Lung (tissue), 12 donors: ENCODE results near the gene SDK1. TPM values are rescaled to one million over a fixed set of nuclear protein-coding genes. Genes with fewer than 3 reads are reported as not detected.

Experiments used
- ATAC-seq: fragments of 200-7000 bp; cut with Tn5 transposase; one replicate; pipeline ENCODE4 v1.9.1; 2020; ENCODE audit warnings: moderate number of reproducible peaks; ENCODE audit not compliant: insufficient read depth, low FRiP score
- DNase-seq, 3 donors: peaks; one replicate each; pipeline ENCODE4 v3.0.0-alpha.2; 2013 to 2017
- H3K27ac ChIP-seq, 2 donors: one replicate each; pipeline ENCODE4 v1.5.1; 2013; ENCODE audit warnings: mild to moderate bottlenecking in 2 of 2, moderate library complexity in 2 of 2, control low read depth in 1 of 2, inconsistent platforms in 1 of 2, low read depth in 1 of 2, low read length in 1 of 2
- H3K27me3 ChIP-seq, 3 donors: one replicate each; pipeline ENCODE4 v1.5.1; 2013; ENCODE audit warnings: low read length in 2 of 3; ENCODE audit not compliant: control insufficient read depth in 3 of 3, insufficient read depth in 3 of 3
- H3K36me3 ChIP-seq, 4 donors: one replicate each; pipeline ENCODE4 v1.5.1; 2013; ENCODE audit warnings: low read length in 4 of 4, mild to moderate bottlenecking in 1 of 4, moderate library complexity in 1 of 4; ENCODE audit not compliant: control insufficient read depth in 4 of 4, insufficient read depth in 4 of 4
- H3K4me1 ChIP-seq, 5 donors: one replicate each; pipeline ENCODE4 v1.5.1; 2013; ENCODE audit warnings: low read length in 5 of 5, mild to moderate bottlenecking in 2 of 5, moderate library complexity in 1 of 5; ENCODE audit not compliant: control insufficient read depth in 5 of 5, insufficient read depth in 5 of 5
- H3K4me3 ChIP-seq: one replicate; pipeline ENCODE4 v1.5.1; 2013; ENCODE audit warnings: mild to moderate bottlenecking, control low read depth, moderate library complexity
- H3K9ac ChIP-seq, 2 donors: one replicate each; pipeline ENCODE4 v1.5.1; 2013; ENCODE audit warnings: low read length in 2 of 2, control low read depth in 1 of 2; ENCODE audit not compliant: insufficient read depth in 1 of 2
- H3K9me3 ChIP-seq, 4 donors: one replicate each; pipeline ENCODE4 v1.5.1; 2013; ENCODE audit warnings: low read length in 3 of 4, mild to moderate bottlenecking in 1 of 4, moderate library complexity in 1 of 4; ENCODE audit not compliant: control insufficient read depth in 4 of 4, insufficient read depth in 3 of 4
- WGBS, 2 donors: extraction: QIAGEN DNeasy Blood & Tissue Kit; methylation state at CpG; one replicate each; pipeline ENCODE4 v1.1.7; 2013; 5-methylcytosine and 5-hydroxymethylcytosine counted together
- polyA plus RNA-seq, 2 donors: library from polyadenylated mRNA; stranded (reverse); fragments of 200-250 nt; gene quantifications; one replicate each; pipeline ENCODE4 v1.2.1, GENCODE V29; 2013
- total RNA-seq, 2 donors: library from RNA; depleted of rRNA in 1 of 2; stranded (reverse); fragments of >200 nt in 1 of 2; gene quantifications; one replicate each; pipeline ENCODE4 v1.2.1, GENCODE V29; 2014 to 2021
- TF ChIP-seq, protein P1 (sequence below): IDR thresholded peaks from 2 replicates; pipeline ENCODE4 v1.5.1; 2012; ENCODE audit warnings: mild to moderate bottlenecking; ENCODE audit errors: control extremely low read depth, extremely low read depth
- donor health status: control.
- donor health status: control.
- donor health status: Bipolar disorder and iron deficiency.
- donor health status: healthy.
- donor health status: DM: yes; HTN: yes; CAD: no.

Gene SDK1
- total and polyA plus RNA-seq, 4 donors = 3.7 to 30.1 (median 12.7) TPM

GRCh38 chr7:4233621-4234497, 932.8 kb downstream of the SDK1 start:
- DNase-seq (no peak), ATAC-seq (no peak)
- Histone ChIP-seq H3K4me1 (no peaks in the 10 kb centered on the region), H3K27ac (no peak overlapping the region), H3K36me3 (peaks cover 0 to 4% (median under 1%) of the 10 kb centered on the region in 4 donors), H3K4me3 (no peak overlapping the region), H3K9ac (no peak overlapping the region), H3K9me3 (no peaks in the 10 kb centered on the region), H3K27me3 (no peaks in the 10 kb centered on the region)
- WGBS, 2 donors = 84 to 90% methylated on average over 25 to 26 of the region's 26 CpGs
- TF ChIP-seq, protein P1, sequence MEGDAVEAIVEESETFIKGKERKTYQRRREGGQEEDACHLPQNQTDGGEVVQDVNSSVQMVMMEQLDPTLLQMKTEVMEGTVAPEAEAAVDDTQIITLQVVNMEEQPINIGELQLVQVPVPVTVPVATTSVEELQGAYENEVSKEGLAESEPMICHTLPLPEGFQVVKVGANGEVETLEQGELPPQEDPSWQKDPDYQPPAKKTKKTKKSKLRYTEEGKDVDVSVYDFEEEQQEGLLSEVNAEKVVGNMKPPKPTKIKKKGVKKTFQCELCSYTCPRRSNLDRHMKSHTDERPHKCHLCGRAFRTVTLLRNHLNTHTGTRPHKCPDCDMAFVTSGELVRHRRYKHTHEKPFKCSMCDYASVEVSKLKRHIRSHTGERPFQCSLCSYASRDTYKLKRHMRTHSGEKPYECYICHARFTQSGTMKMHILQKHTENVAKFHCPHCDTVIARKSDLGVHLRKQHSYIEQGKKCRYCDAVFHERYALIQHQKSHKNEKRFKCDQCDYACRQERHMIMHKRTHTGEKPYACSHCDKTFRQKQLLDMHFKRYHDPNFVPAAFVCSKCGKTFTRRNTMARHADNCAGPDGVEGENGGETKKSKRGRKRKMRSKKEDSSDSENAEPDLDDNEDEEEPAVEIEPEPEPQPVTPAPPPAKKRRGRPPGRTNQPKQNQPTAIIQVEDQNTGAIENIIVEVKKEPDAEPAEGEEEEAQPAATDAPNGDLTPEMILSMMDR = no peak

DNA sequence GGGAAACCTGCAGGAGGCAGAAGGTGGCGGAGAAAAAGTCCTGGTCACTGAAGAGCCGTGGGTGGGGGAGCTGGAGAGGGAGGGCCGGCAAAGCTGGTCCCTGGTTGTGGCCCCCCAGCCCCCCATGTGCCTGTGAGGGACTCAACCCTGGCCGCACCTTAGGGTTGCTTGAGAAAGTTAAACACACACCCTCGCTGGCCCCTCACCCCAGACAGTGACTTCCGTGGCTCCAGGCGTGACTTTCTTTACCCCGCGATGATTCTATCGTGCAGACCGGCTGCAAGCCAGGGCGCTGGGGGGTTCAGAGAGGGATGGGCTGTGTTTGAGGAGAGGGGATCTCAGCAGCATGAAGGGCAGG, 933.4 kb downstream of the SDK1 start:
- no peaks in the 10 kb centered on the region for H3K27me3 ChIP-seq
- no peaks in the 10 kb centered on the region for H3K4me1 ChIP-seq
- no peak overlapping the region for H3K9ac ChIP-seq
- no peak for ATAC-seq
- WGBS, 2 donors = 88 to 93% methylated on average over 12 of the region's 12 CpGs
- H3K4me3 ChIP-seq = no peak overlapping the region
- no peaks in the 10 kb centered on the region for H3K9me3 ChIP-seq
- no peak overlapping the region for H3K27ac ChIP-seq
- peaks cover 0 to 5% (median 2%) of the 10 kb centered on the region in 4 donors for H3K36me3 ChIP-seq
- TF ChIP-seq, protein P1 = no peak
- DNase-seq = no peak

GRCh38 chr7:4234886-4235285, 933.8 kb downstream of the SDK1 start:
- Histone ChIP-seq H3K27ac (no peak overlapping the region), H3K9ac (no peak overlapping the region), H3K36me3 (peaks cover 0 to 5% (median 2%) of the 10 kb centered on the region in 4 donors), H3K4me1 (no peaks in the 10 kb centered on the region), H3K4me3 (no peak overlapping the region), H3K9me3 (no peaks in the 10 kb centered on the region), H3K27me3 (no peaks in the 10 kb centered on the region)
- no peak for ATAC-seq
- no peak for DNase-seq
- TF ChIP-seq, protein P1 = no peak
- 87 to 88% methylated on average over 9 of the region's 9 CpGs for WGBS, 2 donors

GRCh38 chr7:4235596-4235995, 934.5 kb downstream of the SDK1 start:
- Histone ChIP-seq H3K4me1 (no peaks in the 10 kb centered on the region), H3K27ac (no peak overlapping the region), H3K9ac (no peak overlapping the region), H3K4me3 (no peak overlapping the region), H3K9me3 (no peaks in the 10 kb centered on the region), H3K27me3 (no peaks in the 10 kb centered on the region), H3K36me3 (peaks cover 0 to 5% (median 2%) of the 10 kb centered on the region in 4 donors)
- no peak for DNase-seq
- TF ChIP-seq, protein P1 = no peak
- 87 to 91% methylated on average over 14 of the region's 14 CpGs for WGBS, 2 donors
- no peak for ATAC-seq
